ENCODE data around the gene INSRR.

DNA sequence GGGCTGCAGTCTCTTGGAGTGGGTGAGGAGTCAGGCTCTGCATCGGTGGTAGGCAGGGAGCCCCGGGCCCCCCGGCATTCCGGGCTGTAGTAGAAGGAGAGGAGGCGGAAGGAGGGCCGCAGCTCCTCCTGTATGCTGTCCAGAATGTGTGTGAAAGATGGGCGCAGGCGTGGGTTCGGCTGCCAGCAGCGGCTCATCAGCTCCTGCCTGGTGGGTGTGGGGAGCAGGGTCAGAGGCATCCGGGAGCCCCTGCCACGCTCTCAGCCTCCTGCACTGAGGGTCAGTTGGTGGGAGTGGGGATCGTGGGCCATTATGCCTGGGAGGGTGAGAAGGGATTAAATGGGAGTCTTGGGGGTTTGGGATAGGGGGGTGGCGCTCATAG, 18.0 kb downstream of the INSRR start:
- TF ChIP-seq, protein P1, sequence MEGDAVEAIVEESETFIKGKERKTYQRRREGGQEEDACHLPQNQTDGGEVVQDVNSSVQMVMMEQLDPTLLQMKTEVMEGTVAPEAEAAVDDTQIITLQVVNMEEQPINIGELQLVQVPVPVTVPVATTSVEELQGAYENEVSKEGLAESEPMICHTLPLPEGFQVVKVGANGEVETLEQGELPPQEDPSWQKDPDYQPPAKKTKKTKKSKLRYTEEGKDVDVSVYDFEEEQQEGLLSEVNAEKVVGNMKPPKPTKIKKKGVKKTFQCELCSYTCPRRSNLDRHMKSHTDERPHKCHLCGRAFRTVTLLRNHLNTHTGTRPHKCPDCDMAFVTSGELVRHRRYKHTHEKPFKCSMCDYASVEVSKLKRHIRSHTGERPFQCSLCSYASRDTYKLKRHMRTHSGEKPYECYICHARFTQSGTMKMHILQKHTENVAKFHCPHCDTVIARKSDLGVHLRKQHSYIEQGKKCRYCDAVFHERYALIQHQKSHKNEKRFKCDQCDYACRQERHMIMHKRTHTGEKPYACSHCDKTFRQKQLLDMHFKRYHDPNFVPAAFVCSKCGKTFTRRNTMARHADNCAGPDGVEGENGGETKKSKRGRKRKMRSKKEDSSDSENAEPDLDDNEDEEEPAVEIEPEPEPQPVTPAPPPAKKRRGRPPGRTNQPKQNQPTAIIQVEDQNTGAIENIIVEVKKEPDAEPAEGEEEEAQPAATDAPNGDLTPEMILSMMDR (IDR thresholded peaks at IDR 0.05), result no peak
- no peak for TF ChIP-seq POLR2A (IDR thresholded peaks at IDR 0.05)
- TF ChIP-seq EP300 (IDR thresholded peaks at IDR 0.05), result no peak
